AG09309 (cell line): Measurements from ENCODE around the gene ACTR3.
A peak's percentile ranks its signal among the peaks of the same experiment; 100 is the strongest.

Experiments
- DNase-seq: peaks from one replicate; pipeline ENCODE4 v3.0.0-alpha.2; 2010; ENCODE audit warnings: low read depth
- H3K4me3 ChIP-seq: 2 replicates; pipeline ENCODE4 v1.5.1; 2011; ENCODE audit warnings: mild to moderate bottlenecking, low read depth, low read length, moderate library complexity; ENCODE audit not compliant: control insufficient read depth
- CTCF ChIP-seq: IDR thresholded peaks from 2 replicates; pipeline ENCODE4 v1.5.1; 2011; ENCODE audit warnings: mild to moderate bottlenecking, low read depth, low read length, inconsistent platforms; ENCODE audit not compliant: insufficient read depth, control insufficient read depth; ENCODE audit errors: missing control alignments

The ACTR3 gene

GRCh38 chr2:113981404-113982134, 91.7 kb downstream of the ACTR3 start:
- peak; percentile 38 for DNase-seq
- H3K4me3 ChIP-seq: no peak overlapping the region
- TF ChIP-seq CTCF: no peak

DNA sequence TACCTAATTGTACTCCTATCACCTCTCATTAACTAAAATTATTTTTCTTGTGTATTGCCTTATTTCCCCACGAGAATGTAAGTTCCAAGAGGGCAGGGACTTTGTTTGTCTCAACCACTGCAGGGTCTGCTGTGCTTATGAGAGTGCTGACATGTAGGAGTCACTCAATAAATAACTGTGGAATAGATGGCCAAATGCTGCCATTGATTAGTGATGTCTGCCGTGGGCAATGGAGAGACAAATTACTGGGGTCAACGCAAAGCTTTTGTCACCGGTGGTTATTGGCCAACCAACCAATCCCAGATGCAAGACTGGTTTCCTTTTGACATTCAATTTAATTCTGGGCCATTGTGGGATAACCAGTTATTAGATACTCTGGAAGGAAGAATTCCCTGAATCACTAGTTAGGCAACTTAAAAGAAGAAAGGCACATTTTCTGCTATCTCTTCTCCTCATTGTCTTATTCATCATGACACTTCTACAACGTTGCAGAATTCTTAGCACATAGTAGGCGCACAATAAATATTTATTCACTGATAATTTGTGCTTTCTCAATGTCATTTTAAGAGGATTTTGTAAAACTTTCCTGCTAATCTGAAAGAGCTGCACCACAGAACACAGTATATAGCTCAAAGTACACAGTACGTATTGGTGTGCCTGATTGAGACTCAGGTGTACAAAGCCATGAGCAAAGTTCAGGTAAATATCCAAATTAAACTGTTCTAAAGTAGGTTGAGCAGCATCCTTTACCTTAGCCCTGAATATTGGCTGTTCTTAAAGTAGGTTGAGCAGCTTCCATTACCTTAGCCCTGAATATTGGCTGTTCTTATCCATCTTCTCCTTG, 95.9 kb downstream of the ACTR3 start:
- no peak for DNase-seq
- no peak for TF ChIP-seq CTCF
- H3K4me3 ChIP-seq: no peak overlapping the region

DNA sequence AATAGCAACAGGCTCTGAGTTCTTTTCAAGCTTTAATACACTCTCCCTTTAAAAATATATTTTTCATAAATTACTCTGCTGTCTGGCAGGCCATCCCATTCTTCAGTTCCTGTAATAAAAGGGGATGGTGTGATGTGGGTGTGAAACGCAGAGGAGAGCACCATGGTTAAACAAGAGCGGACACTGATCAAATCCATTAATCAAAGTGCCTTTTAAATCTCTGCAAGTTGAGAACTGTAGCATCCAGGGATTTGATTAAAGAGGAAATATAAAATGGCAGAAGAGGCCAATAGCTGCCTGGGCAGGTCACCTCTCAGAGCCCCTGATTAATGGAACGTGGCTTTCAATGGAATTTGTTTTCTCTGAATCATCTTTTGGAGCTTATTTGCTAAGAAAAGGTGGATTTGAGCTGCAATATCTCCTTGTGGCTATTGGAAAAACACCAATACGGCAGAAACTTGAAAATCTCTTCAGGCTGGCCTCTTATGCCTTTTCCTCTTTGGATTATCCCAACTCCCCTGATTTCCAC, 96.9 kb downstream of the ACTR3 start:
- DNase-seq: no peak
- TF ChIP-seq CTCF: no peak
- no peak overlapping the region for H3K4me3 ChIP-seq

- H3K4me3 ChIP-seq: no peak overlapping the region
- no peak for TF ChIP-seq CTCF
- no peak for DNase-seq
Observed at GRCh38 chr2:113992090-113992489, 102.2 kb downstream of the ACTR3 start.

- H3K4me3 ChIP-seq: no peak overlapping the region
- no peak for TF ChIP-seq CTCF
- DNase-seq: no peak
Observed at GRCh38 chr2:113996671-113997594, 107.0 kb downstream of the ACTR3 start.

DNA sequence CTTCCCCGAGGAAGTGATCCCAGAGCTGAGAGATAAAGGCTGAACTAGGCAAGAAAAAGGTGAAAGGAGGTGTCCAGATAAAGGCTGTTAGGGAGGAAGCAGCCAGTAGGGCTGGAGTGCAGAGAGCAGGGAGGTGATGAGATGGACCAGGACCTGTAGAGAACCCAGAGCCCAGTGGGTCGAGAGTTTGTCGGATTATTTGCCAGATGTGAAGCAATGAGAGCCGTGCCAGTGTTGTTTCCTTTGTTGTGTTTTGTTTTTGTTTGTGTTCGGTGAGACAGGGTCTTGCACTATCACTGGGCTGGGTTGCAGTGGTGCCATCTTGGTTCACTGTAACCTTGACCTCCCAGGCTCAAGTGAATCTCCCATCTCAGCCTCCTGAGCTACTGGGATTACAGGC, 111.3 kb downstream of the ACTR3 start:
- no peak for TF ChIP-seq CTCF
- DNase-seq: no peak
- H3K4me3 ChIP-seq: no peak overlapping the region
